DMS79 (cell line): ENCODE measurements around the gene ZNF391.
"Not testable (repeated sequence)": the region's sequence is repeated elsewhere in the genome, so short reads cannot be mapped to it uniquely, and the experiment has no call there.

ENCODE experiments used
- DNase-seq: peaks from one replicate; lab custom pipeline; 2025; lab: John Stamatoyannopoulos, UW

The ZNF391 gene

GRCh38 chr6:27422651-27423332 lies 34.2 kb downstream of the ZNF391 start:
- no peak for DNase-seq

- not testable (repeated sequence) for DNase-seq
These were observed 36.3 kb downstream of the ZNF391 start for GRCh38 chr6:27424851-27425250.

DNA sequence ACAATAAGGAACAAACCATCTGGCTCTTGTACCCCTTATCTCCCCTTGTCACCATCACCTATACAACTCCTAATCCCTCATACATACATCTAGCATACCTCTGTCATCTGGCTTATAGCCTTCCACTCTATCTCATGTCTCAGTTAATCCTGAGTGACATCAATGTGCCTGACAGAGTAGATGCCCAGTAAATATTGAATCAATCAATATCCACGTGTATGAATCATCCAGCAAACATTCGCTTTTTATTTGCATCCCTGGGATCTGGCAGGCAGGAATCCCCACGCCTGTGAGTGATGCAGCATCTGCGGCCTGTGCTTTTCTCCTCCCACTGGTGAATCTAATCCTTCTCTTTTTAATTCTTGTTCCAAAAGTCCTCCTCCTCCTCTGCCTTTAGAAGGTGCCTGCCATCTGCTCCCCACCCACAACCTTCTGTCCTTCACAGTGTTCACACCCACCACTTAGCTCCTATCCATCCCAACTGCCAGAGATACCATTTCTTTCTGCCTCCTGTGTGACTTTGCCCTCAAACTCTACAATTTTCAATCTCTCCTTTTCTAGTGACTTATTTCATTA lies 37.6 kb downstream of the ZNF391 start:
- no peak for DNase-seq

GRCh38 chr6:27428502-27428901 lies 39.9 kb downstream of the ZNF391 start:
- DNase-seq: no peak

GRCh38 chr6:27428966-27429365 lies 40.4 kb downstream of the ZNF391 start:
- DNase-seq: no peak

GRCh38 chr6:27433714-27434113 lies 45.2 kb downstream of the ZNF391 start:
- no peak for DNase-seq

GRCh38 chr6:27439371-27439770 lies 50.8 kb downstream of the ZNF391 start:
- DNase-seq: no peak

- no peak for DNase-seq
These were observed 52.4 kb downstream of the ZNF391 start for GRCh38 chr6:27441001-27441400.

GRCh38 chr6:27442932-27443331 lies 54.4 kb downstream of the ZNF391 start:
- no peak for DNase-seq

DNA sequence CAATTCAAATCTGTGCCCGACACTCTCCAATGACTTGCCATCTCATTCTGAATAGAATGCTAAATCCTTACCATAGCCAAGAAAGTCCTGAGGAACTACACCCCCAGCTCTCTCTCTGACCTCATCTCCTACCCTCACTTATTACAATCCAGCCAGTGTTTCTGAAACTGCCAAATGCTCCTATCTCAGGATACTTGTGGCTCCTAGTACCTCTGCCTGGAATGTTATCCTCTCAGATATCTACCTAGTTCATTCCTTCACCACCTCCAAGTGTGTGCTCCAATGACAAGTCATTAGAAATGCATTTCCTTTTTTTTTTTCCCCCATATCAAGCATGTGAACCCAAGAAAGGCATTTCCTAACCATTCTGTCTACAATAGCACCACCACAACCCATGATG lies 59.9 kb downstream of the ZNF391 start:
- DNase-seq: no peak

GRCh38 chr6:27451660-27452390 lies 63.3 kb downstream of the ZNF391 start:
- DNase-seq: no peak

- DNase-seq: no peak
These were observed 63.9 kb downstream of the ZNF391 start for GRCh38 chr6:27452496-27452897.
